Kidney glomerular epithelial cell (primary cell): ENCODE measurements around the gene LAYN.

Experiments used
- DNase-seq: peaks from one replicate; lab custom pipeline; 2025; lab: John Stamatoyannopoulos, UW

LAYN gene, protein sequence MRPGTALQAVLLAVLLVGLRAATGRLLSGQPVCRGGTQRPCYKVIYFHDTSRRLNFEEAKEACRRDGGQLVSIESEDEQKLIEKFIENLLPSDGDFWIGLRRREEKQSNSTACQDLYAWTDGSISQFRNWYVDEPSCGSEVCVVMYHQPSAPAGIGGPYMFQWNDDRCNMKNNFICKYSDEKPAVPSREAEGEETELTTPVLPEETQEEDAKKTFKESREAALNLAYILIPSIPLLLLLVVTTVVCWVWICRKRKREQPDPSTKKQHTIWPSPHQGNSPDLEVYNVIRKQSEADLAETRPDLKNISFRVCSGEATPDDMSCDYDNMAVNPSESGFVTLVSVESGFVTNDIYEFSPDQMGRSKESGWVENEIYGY

DNA sequence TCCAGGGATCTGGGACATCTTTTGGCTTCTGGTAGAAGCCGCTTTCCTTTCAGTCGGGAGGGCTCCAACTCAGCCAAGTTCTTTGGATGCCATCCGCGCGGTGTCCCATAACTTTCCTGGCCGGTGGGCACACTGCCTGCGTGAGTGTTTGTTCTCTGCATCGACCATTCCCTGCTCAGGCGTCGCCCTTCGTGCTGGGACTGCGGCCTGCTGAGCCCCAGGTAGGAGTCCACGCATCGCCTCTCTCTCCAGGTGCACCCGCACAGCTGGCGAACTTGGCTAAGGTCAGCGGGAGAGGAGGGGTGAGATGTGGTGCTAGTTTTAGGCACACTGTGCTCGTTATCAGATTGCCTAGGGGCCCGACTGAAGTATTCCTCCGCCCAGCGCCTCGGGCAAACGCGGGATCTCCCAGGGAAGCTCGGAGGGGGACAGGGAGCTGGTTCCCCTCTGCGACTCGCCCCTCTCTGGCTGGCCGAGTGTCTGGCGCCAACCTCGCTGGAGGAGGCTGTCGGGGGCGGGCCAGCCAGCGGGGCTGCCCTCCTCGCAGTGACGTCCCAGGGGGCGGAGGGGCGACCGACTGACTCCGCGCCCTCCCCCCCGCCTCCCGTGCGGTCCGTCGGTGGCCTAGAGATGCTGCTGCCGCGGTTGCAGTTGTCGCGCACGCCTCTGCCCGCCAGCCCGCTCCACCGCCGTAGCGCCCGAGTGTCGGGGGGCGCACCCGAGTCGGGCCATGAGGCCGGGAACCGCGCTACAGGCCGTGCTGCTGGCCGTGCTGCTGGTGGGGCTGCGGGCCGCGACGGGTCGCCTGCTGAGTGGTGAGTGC lies at the start of gene LAYN:
LAYN (plus strand) TSS at position 607 of the 823 bp plus-strand sequence; CDS start at position 731, 124 bp downstream.
- no peak for DNase-seq

- DNase-seq: no peak
These were observed 46.5 kb upstream of the LAYN start for GRCh38 chr11:111494040-111494439.

- no peak for DNase-seq
These were observed 41.0 kb upstream of the LAYN start for GRCh38 chr11:111499483-111499882.

- DNase-seq: no peak
These were observed 40.0 kb upstream of the LAYN start for GRCh38 chr11:111500481-111500880.

- no peak for DNase-seq
These were observed 37.9 kb upstream of the LAYN start for GRCh38 chr11:111502611-111503010.

- no peak for DNase-seq
These were observed 30.2 kb upstream of the LAYN start for GRCh38 chr11:111510311-111510710.

- DNase-seq: no peak
These were observed 28.0 kb upstream of the LAYN start, which contains the start of gene BTG4 for GRCh38 chr11:111512296-111513239. TSS of gene BTG4 (minus strand) at chr11:111512386. CDS start at chr11:111498776, 13,610 bp downstream.

DNA sequence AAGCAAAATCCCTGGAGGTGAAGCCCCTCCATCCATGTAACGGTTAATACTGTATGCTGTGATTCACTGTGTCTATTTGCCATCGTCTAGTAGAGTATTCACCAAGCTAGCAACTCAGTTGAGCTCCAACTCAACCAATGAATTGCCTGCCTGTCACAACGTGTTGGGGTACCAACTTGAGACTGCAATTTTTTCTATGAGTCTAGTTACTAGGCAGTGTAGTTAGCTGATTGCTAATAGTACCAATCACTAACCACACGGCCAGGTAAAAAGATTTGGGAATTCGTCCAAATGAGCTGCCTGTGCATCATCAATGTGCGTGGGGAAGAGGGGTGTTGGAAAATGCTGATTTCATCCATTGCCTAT lies 27.3 kb upstream of the LAYN start:
- DNase-seq: no peak

DNA sequence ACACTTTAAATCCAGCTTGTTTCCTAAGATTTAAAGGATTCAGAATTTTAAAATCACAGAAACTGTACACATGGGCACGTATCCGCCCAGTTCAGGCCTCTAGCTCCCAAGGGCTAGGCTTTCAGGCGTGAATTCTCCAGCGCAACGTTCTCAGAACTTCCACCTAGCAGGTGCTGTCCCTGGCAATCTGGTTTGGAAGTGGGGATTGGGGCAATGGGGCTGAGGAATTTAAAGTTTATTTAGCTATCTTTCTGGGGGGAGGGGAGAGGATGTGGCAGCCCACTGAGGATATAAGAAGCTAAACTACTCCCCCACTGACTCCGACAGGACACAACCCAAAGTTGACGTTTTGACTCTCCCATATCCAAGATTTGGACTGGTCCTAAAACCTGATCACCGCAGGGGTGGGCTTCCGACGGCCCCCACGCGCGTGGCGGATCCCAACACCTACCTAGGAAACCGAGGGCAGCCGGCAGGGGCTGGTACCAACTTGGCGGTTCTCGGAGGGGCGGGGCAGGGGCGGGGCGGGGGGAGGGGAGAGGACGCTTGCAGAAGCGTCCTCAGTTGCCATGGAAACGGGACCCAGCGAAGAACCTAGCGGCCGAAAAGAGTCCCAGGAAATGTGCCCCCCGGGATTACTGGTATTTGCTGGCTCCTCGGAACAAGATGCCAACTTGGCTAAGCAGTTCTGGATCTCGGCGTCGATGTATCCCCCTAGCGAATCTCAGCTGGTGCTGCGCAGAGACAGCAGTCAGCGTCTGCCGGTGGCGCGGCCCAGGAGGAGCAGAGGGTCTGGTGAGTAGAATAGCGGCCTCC lies 26.1 kb upstream of the LAYN start, which contains the start of gene HOATZ:
HOATZ (plus strand) TSS at position 563 of the 816 bp plus-strand sequence; CDS start at position 570, 7 bp downstream.
- DNase-seq: no peak

DNA sequence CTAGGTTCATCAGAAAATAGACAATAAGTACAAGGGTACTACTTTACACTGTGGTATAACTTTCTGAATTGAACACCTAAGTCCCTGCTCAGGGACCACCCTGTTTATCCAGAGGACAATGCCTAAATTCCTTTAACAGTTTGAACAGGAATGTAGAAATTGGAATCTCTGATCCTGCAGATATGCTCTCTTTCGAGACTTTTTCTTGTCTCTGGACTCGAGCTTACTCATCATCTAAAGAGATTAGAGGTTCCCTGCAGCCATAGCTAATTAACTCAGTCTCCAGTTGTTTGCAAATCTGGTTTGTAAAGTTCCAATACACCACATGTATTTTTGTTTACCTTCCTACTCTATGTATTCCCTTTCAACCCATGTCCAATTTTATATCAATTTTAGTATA lies 24.9 kb upstream of the LAYN start:
- no peak for DNase-seq

- no peak for DNase-seq
These were observed 21.9 kb upstream of the LAYN start for GRCh38 chr11:111518668-111519067.

DNA sequence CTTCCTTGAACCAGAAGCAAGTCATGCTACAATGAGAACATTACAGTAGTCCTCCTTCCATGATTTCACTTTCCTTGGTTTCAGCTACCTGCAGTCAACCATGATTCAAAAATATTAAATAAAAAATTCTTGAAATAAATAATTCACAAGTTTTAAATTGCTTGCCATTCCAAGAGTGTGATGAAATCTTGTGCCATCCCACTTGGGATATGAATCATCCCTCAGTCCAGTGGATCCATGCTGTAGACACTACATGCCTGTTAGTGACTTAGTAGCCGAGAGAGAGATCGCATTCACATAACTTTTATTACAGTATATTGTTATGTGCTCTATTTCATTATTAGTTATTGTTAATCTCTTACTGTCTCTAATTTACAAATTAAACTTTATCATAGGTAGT lies 20.0 kb upstream of the LAYN start:
- peak; percentile 74 for DNase-seq

- peak; percentile 62 for DNase-seq
These were observed 19.4 kb upstream of the LAYN start for GRCh38 chr11:111521135-111521534.

- DNase-seq: no peak
These were observed 18.1 kb upstream of the LAYN start for GRCh38 chr11:111522426-111522825.

DNA sequence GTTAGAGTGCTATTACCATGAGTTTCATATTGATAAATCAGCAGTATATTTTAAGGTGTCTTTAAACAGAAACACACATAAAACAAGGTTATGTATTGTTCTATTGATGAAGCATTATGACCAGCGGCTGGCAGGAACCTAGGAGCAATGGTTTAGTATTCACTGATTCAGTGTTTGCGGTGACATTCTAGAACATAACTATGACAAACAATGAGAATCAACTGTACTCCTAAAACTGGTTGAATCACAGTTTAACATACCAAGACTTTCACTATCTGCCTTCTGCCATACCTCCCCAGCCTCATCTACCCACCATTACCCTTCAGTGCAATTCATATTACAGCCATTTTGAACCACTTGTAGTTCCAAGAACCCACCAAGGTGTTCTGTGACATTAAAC lies 17.2 kb upstream of the LAYN start:
- DNase-seq: no peak

DNA sequence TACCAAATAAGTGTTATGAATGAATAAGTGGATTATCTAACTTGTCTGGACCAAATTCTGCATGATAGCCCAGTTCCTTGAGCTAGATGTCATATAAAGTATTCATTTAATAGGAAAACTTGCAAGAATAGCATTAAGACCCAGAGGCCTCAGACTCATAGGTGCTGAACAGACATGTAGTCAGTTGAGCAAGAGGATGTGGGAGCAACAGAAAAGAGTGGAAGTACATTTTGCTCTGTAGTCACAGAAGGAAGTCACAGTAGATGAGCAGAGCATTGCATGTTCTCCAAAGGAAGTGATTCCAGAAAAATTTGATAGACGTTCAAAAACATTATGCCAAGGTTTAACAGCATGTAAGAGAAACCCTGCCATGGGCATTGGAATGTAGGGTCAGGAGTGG lies 16.5 kb upstream of the LAYN start:
- DNase-seq: no peak

- DNase-seq: no peak
These were observed 15.1 kb upstream of the LAYN start for GRCh38 chr11:111525456-111525855.

GRCh38 chr11:111526501-111526900 lies 14.0 kb upstream of the LAYN start:
- peak; percentile 89 for DNase-seq

DNA sequence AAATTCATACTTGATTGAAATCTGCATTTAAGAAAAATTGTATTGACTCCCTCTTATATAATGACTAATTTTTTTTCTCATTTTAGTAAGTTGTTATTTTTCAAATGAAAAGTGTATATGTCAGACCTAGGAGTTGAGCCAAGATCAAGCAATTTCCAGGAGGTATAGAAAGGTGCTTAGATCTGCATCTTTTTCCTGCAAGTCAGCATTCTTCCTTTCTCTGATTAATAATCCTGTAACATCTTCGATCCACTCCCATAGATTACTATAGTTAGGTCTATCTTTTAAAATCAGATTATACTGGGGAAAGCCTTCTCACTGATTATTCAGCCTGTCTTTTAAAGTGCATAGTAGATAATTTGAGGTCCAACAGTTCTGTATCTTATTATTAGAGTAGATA lies 13.2 kb upstream of the LAYN start:
- no peak for DNase-seq

DNA sequence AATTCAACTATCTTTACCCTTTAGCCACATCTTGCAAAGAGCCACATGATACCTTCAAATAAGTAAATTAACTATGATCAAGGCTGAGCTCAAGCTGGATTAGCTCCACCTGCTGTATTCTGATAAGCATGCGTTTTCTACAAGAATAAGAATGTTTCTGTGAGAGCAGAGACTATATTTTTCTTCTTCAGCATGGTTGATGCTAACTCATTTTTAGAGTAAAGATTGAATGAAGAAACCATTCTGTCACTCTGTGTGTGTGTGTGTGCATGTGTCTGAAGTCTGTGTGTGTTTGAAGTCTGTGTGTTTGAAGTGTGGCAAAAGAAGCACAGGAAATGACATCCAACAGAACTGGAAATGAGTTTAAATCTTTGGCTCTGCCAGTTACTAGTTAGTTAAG lies 12.0 kb upstream of the LAYN start:
- no peak for DNase-seq

- DNase-seq: no peak
These were observed 10.4 kb upstream of the LAYN start for GRCh38 chr11:111530091-111530490.
